Smooth muscle cell (in vitro differentiated cells): Measurements from ENCODE around the gene ZG16. TPM values are rescaled to one million over a fixed set of nuclear protein-coding genes. Genes with fewer than 3 reads are reported as not detected.

Experiments used
- DNase-seq: peaks from one replicate; lab custom pipeline; 2025; ENCODE audit not compliant: unreplicated experiment; lab: John Stamatoyannopoulos, UW
- H2AFZ ChIP-seq: fragments of 200-600 bp; sonication (generic); 2 replicates; pipeline ENCODE4 v1.6.0; 2016; ENCODE audit warnings: antibody characterized with exemption, low read depth, mild to moderate bottlenecking
- H3F3A ChIP-seq: fragments of 200-600 bp; sonication (generic); 2 replicates; pipeline ENCODE4 v1.6.0; 2017; ENCODE audit warnings: antibody characterized with exemption, low read depth
- H3K27ac ChIP-seq: fragments of 200-600 bp; sonication (generic); 2 replicates; pipeline ENCODE4 v1.5.1; 2016; ENCODE audit warnings: low read depth, mild to moderate bottlenecking
- H3K27me3 ChIP-seq: fragments of 200-600 bp; sonication (generic); 2 replicates; pipeline ENCODE4 v1.6.1; 2016; ENCODE audit warnings: low read depth, mild to moderate bottlenecking
- H3K36me3 ChIP-seq: fragments of 200-600 bp; sonication (generic); 2 replicates; pipeline ENCODE4 v1.5.1; 2016; ENCODE audit warnings: low read depth
- H3K4me1 ChIP-seq: fragments of 200-600 bp; sonication (generic); 2 replicates; pipeline ENCODE4 v1.5.1; 2016; ENCODE audit warnings: low read depth
- H3K4me2 ChIP-seq: fragments of 200-600 bp; sonication (generic); 2 replicates; pipeline ENCODE4 v1.6.0; 2016; ENCODE audit warnings: mild to moderate bottlenecking
- H3K4me3 ChIP-seq: fragments of 200-600 bp; sonication (generic); 2 replicates; pipeline ENCODE4 v1.5.1; 2016; ENCODE audit warnings: mild to moderate bottlenecking
- H3K79me2 ChIP-seq: fragments of 200-600 bp; sonication (generic); 2 replicates; pipeline ENCODE4 v1.6.0; 2016; ENCODE audit warnings: low read depth, mild to moderate bottlenecking
- H3K9ac ChIP-seq: fragments of 200-600 bp; sonication (generic); 2 replicates; pipeline ENCODE4 v1.6.0; 2016; ENCODE audit warnings: low read depth
- H3K9me3 ChIP-seq: fragments of 200-600 bp; sonication (generic); replicated peaks from 2 replicates; pipeline ENCODE4 v1.5.1; 2016; ENCODE audit warnings: low read depth
- H4K20me1 ChIP-seq: fragments of 200-600 bp; sonication (generic); 2 replicates; pipeline ENCODE4 v1.6.0; 2016; ENCODE audit warnings: low read depth
- WGBS: methylation state at CpG from one replicate; pipeline ENCODE4 v1.1.7; 2016; ENCODE audit warnings: low lambda C conversion rate; 5-methylcytosine and 5-hydroxymethylcytosine counted together
- polyA plus RNA-seq: library from polyadenylated mRNA; unstranded; fragments of >200 nt; fragmentation: Nextera tagmentation; extraction: Ambion mirVana; gene quantifications from 2 replicates; pipeline ENCODE4 v1.2.1, GENCODE V29; 2016
- small RNA-seq: library from RNA; depleted of rRNA; stranded (forward); fragments of <200 nt; gene quantifications from one replicate; pipeline ENCODE3, GENCODE V24; 2014
- total RNA-seq: library from RNA; depleted of rRNA; stranded (reverse); fragments of >200 nt; gene quantifications from 2 replicates; pipeline ENCODE4 v1.2.3, GENCODE V29; 2014
- TF ChIP-seq, protein P1 (sequence below): fragments of 200-600 bp; sonication (generic); IDR thresholded peaks from 2 replicates; pipeline ENCODE4 v1.5.1; 2017; ENCODE audit warnings: borderline replicate concordance, mild to moderate bottlenecking, antibody characterized with exemption; ENCODE audit not compliant: insufficient read depth, poor library complexity, severe bottlenecking

ZG16 gene
- total and polyA plus RNA-seq, 2 experiments from 2014 or later, result not detected

DNA sequence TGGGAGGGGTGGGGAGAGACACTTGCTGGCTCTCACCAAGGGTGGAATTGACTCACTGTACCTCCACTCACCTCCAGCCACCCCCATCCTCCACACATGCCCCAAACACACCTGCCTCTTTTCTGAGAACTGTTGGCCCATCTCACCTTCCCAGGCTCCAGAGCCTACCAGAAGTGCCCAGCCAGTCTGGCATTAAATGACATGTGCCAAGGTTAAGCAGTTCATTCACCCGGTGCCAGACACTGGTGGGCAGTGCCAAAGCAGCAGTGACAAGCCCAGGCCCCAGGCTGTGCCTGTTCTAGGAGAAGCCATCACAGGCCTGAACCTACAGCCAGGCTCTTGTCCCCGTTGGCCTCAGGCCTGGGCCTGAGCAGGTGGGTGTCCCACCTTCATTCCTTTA, 53.4 kb downstream of the ZG16 start:
- H3K9me3 ChIP-seq, result no peaks in the 10 kb centered on the region
- no peak overlapping the region for H2AFZ ChIP-seq
- no peaks in the 10 kb centered on the region for H3K27me3 ChIP-seq
- no peak overlapping the region for H3K4me2 ChIP-seq
- no peaks in the 10 kb centered on the region for H3K4me1 ChIP-seq
- peaks cover 16% of the 10 kb centered on the region for H3K79me2 ChIP-seq
- H3F3A ChIP-seq, result no peaks in the 10 kb centered on the region
- WGBS, result 90% methylated on average over 2 of the region's 2 CpGs
- H3K9ac ChIP-seq, result no peak overlapping the region
- peaks cover 49% of the 10 kb centered on the region for H4K20me1 ChIP-seq
- H3K27ac ChIP-seq, result no peak overlapping the region
- no peak for DNase-seq
- TF ChIP-seq, protein P1, sequence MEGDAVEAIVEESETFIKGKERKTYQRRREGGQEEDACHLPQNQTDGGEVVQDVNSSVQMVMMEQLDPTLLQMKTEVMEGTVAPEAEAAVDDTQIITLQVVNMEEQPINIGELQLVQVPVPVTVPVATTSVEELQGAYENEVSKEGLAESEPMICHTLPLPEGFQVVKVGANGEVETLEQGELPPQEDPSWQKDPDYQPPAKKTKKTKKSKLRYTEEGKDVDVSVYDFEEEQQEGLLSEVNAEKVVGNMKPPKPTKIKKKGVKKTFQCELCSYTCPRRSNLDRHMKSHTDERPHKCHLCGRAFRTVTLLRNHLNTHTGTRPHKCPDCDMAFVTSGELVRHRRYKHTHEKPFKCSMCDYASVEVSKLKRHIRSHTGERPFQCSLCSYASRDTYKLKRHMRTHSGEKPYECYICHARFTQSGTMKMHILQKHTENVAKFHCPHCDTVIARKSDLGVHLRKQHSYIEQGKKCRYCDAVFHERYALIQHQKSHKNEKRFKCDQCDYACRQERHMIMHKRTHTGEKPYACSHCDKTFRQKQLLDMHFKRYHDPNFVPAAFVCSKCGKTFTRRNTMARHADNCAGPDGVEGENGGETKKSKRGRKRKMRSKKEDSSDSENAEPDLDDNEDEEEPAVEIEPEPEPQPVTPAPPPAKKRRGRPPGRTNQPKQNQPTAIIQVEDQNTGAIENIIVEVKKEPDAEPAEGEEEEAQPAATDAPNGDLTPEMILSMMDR, result no peak
- H3K4me3 ChIP-seq, result no peak overlapping the region
- H3K36me3 ChIP-seq, result no peaks in the 10 kb centered on the region

Small RNA genes lying within 50 kb of the gene (small RNA-seq; reads per million reads assigned to genes)
- gene AC009133.6, result not detected
- gene AC120114.4, result not detected

Other genes starting within 250 kb of the ZG16 start
- gene SPN, start 115.0 kb upstream of the ZG16 start, total RNA-seq, result not detected in 2 replicates
- not detected in 2 replicates for gene SPN, start 115.0 kb upstream of the ZG16 start, polyA plus RNA-seq
- 67.4 and 69.6 TPM in 2 replicates for gene QPRT, start 99.1 kb upstream of the ZG16 start, total RNA-seq
- 152 and 196 TPM in 2 replicates for gene QPRT, start 99.1 kb upstream of the ZG16 start, polyA plus RNA-seq
- gene C16orf54, start 32.3 kb upstream of the ZG16 start, total RNA-seq, result not detected in 2 replicates
- not detected in 2 replicates for gene C16orf54, start 32.3 kb upstream of the ZG16 start, polyA plus RNA-seq
- 16.0 and 19.8 TPM in 2 replicates for gene KIF22, start 12.5 kb downstream of the ZG16 start, total RNA-seq
- 33.5 and 35.7 TPM in 2 replicates for gene KIF22, start 12.5 kb downstream of the ZG16 start, polyA plus RNA-seq
- gene MAZ, start 28.3 kb downstream of the ZG16 start, total RNA-seq, result 77.2 and 104 TPM in 2 replicates
- gene MAZ, start 28.3 kb downstream of the ZG16 start, polyA plus RNA-seq, result 215 and 229 TPM in 2 replicates
- 12.2 and 25.9 TPM in 2 replicates for gene PRRT2, start 33.9 kb downstream of the ZG16 start, total RNA-seq
- 12.2 and 20.1 TPM in 2 replicates for gene PRRT2, start 33.9 kb downstream of the ZG16 start, polyA plus RNA-seq
- 15.6 and 21.1 TPM in 2 replicates for gene PAGR1, start 37.9 kb downstream of the ZG16 start, total RNA-seq
- 34.5 and 44.8 TPM in 2 replicates for gene PAGR1, start 37.9 kb downstream of the ZG16 start, polyA plus RNA-seq
- 47.5 and 57.4 TPM in 2 replicates for gene MVP, start 42.2 kb downstream of the ZG16 start, total RNA-seq
- gene MVP, start 42.2 kb downstream of the ZG16 start, polyA plus RNA-seq, result 110 and 123 TPM in 2 replicates
- 61.4 and 63.2 TPM in 2 replicates for gene CDIPT, start 85.0 kb downstream of the ZG16 start, total RNA-seq
- gene CDIPT, start 85.0 kb downstream of the ZG16 start, polyA plus RNA-seq, result 90.7 and 118 TPM in 2 replicates
- gene SEZ6L2, start 121.3 kb downstream of the ZG16 start, total RNA-seq, result 23.8 and 178 TPM in 2 replicates
- gene SEZ6L2, start 121.3 kb downstream of the ZG16 start, polyA plus RNA-seq, result 37.5 and 46.1 TPM in 2 replicates
- gene ASPHD1, start 122.2 kb downstream of the ZG16 start, total RNA-seq, result 4.1 and 7.1 TPM in 2 replicates
- gene ASPHD1, start 122.2 kb downstream of the ZG16 start, polyA plus RNA-seq, result 26.1 and 28.8 TPM in 2 replicates
- gene KCTD13, start 148.0 kb downstream of the ZG16 start, total RNA-seq, result 8.0 and 16.3 TPM in 2 replicates
- 23.6 and 30.5 TPM in 2 replicates for gene KCTD13, start 148.0 kb downstream of the ZG16 start, polyA plus RNA-seq
- gene TMEM219, start 183.8 kb downstream of the ZG16 start, total RNA-seq, result 99.2 and 107 TPM in 2 replicates
- gene TMEM219, start 183.8 kb downstream of the ZG16 start, polyA plus RNA-seq, result 176 and 186 TPM in 2 replicates
- gene TAOK2, start 195.6 kb downstream of the ZG16 start, total RNA-seq, result 26.2 and 26.8 TPM in 2 replicates
- 26.0 TPM in 2 replicates for gene TAOK2, start 195.6 kb downstream of the ZG16 start, polyA plus RNA-seq
- gene HIRIP3, start 217.4 kb downstream of the ZG16 start, total RNA-seq, result 11.3 and 17.0 TPM in 2 replicates
- 13.2 and 13.9 TPM in 2 replicates for gene HIRIP3, start 217.4 kb downstream of the ZG16 start, polyA plus RNA-seq
- 92.2 and 181 TPM in 2 replicates for gene INO80E, start 218.0 kb downstream of the ZG16 start, total RNA-seq
- gene INO80E, start 218.0 kb downstream of the ZG16 start, polyA plus RNA-seq, result 17.7 and 19.3 TPM in 2 replicates
- gene DOC2A, start 232.8 kb downstream of the ZG16 start, total RNA-seq, result 0.09 TPM in 1 of 2 replicates, not detected in the other
- gene DOC2A, start 232.8 kb downstream of the ZG16 start, polyA plus RNA-seq, result not detected in 2 replicates
- not detected in 2 replicates for gene C16orf92, start 244.9 kb downstream of the ZG16 start, total RNA-seq
- gene C16orf92, start 244.9 kb downstream of the ZG16 start, polyA plus RNA-seq, result not detected in 2 replicates